Naive thymus-derived CD4-positive, alpha-beta T cell (primary cell): Measurements from ENCODE around the gene CDH23. TPM values are rescaled to one million over a fixed set of nuclear protein-coding genes. Genes with fewer than 3 reads are reported as not detected.
A peak's percentile ranks its signal among the peaks of the same experiment; 100 is the strongest.

Experiments
- ATAC-seq: fragments of 150-1000 bp; cut with Tn5 transposase; 2 replicates; pipeline ENCODE4 v1.10.0; 2021; ENCODE audit warnings: mild to moderate bottlenecking, moderate library complexity
- CTCF ChIA-PET: fragments of 350-600 bp; sonication (Branson Sonifier 250); formaldehyde crosslinking; loops from one replicate; lab custom pipeline; 2021; ENCODE audit warnings: antibody characterized with exemption; lab: Charles Lee
- POLR2A ChIA-PET: fragments of 350-600 bp; sonication (Branson Sonifier 250); formaldehyde crosslinking; loops from one replicate; lab custom pipeline; 2021; ENCODE audit warnings: antibody characterized with exemption, inconsistent platforms; lab: Charles Lee
- DNase-seq, 9 donors: peaks; one replicate each; pipeline versions ENCODE4 v3.0.0 to v3.0.0-alpha.2; 2020 to 2022; ENCODE audit warnings: mixed read lengths in 1 of 9
- H3K27ac ChIP-seq: one replicate; pipeline ENCODE4 v1.7.0; 2013; ENCODE audit warnings: mild to moderate bottlenecking, low read depth, low read length, moderate library complexity
- H3K27me3 ChIP-seq, 2 donors: one replicate each; pipeline ENCODE4 v1.7.0; 2013; ENCODE audit warnings: low read length in 2 of 2, mild to moderate bottlenecking in 2 of 2, moderate library complexity in 2 of 2; ENCODE audit not compliant: control insufficient read depth in 2 of 2, insufficient read depth in 2 of 2
- H3K36me3 ChIP-seq, 3 experiments: 1 replicate in 2 of 3; 2 replicates in 1 of 3; pipeline ENCODE4 v1.7.0; 2013; ENCODE audit warnings: low read length in 3 of 3, mild to moderate bottlenecking in 3 of 3, moderate library complexity in 1 of 3; ENCODE audit not compliant: insufficient read depth in 3 of 3, control insufficient read depth in 2 of 3
- H3K4me1 ChIP-seq, 2 donors: one replicate each; pipeline ENCODE4 v1.7.0; 2013; ENCODE audit warnings: low read length in 2 of 2, mild to moderate bottlenecking in 2 of 2, moderate library complexity in 1 of 2; ENCODE audit not compliant: control insufficient read depth in 2 of 2, insufficient read depth in 2 of 2
- H3K4me3 ChIP-seq: 2 replicates; pipeline ENCODE4 v1.7.0; 2013; ENCODE audit warnings: mild to moderate bottlenecking, low read length
- H3K9me3 ChIP-seq, 3 experiments: 1 replicate in 2 of 3; 2 replicates in 1 of 3; pipeline ENCODE4 v1.7.0; 2013; ENCODE audit warnings: low read length in 3 of 3; ENCODE audit not compliant: control insufficient read depth in 2 of 3
- H3K27ac Mint-ChIP-seq, 9 donors: one replicate each; pipeline ENCODE4 v1.8.0; 2020 to 2022; ENCODE audit warnings: mixed read lengths in 9 of 9, mild to moderate bottlenecking in 8 of 9, moderate library complexity in 5 of 9, inconsistent platforms in 2 of 9
- H3K27me3 Mint-ChIP-seq, 5 donors: one replicate each; pipeline ENCODE4 v1.8.0; 2021 to 2022; ENCODE audit warnings: mixed read lengths in 5 of 5, mild to moderate bottlenecking in 1 of 5
- H3K36me3 Mint-ChIP-seq, 5 donors: one replicate each; pipeline ENCODE4 v1.8.0; 2020 to 2022; ENCODE audit warnings: mixed read lengths in 5 of 5, mild to moderate bottlenecking in 3 of 5, inconsistent platforms in 1 of 5
- H3K4me1 Mint-ChIP-seq, 7 donors: one replicate each; pipeline ENCODE4 v1.8.0; 2020 to 2022; ENCODE audit warnings: mixed read lengths in 7 of 7, mild to moderate bottlenecking in 3 of 7, inconsistent platforms in 1 of 7
- H3K4me3 Mint-ChIP-seq, 10 donors: one replicate each; pipeline ENCODE4 v1.8.0; 2020 to 2022; ENCODE audit warnings: mild to moderate bottlenecking in 10 of 10, mixed read lengths in 10 of 10, moderate library complexity in 6 of 10, inconsistent platforms in 2 of 10
- H3K9me3 Mint-ChIP-seq, 11 donors: one replicate each; pipeline ENCODE4 v1.8.0; 2020 to 2022; ENCODE audit warnings: mixed read lengths in 11 of 11, mild to moderate bottlenecking in 4 of 11, inconsistent platforms in 1 of 11, moderate library complexity in 1 of 11
- intact Hi-C, 2 donors: fragments of 100-400 bp; cut with micrococcal nuclease; formaldehyde crosslinking; loops; one replicate each; pipeline ENCODE4 v1.15.1; 2023
- polyA plus RNA-seq, 2 donors: library from polyadenylated mRNA; unstranded; fragments of 300-500 nt; fragmentation: Illumina TruSeq; gene quantifications; one replicate each; pipeline ENCODE4 v1.2.3, GENCODE V29; 2021
- total RNA-seq, 6 experiments: library from RNA in 5 of 6; stranded (reverse) in 5 of 6; gene quantifications; 1 replicate in 5 of 6; 2 replicates in 1 of 6; pipeline ENCODE4 v1.2.3 and lab custom pipeline; 2021 to 2026

CDH23 gene
- total and polyA plus RNA-seq, 7 experiments from 2014 or later: 1.1 to 18.3 (median 7.9) TPM

DNA sequence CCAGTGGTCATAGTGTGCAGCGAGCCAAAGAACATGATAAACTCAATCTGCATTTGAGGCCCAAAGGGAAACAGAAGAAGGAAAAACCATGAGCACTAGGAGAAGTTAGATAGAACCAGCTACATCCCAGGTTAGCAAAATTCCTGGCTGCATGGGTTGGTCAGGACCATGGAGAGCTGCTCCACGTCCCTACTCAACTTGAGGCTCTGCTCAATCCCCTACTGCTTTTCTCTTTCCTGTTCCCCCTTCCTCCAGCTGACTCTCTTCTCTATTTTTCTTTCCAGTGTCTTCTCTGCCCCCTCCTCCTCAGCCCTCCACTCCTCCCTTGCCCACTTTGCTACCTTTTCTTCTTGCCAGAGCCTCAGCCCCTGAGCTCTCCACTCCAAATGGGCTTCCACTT is 398.5 kb downstream of the CDH23 start:
- no peaks in the 10 kb centered on the region for H3K4me1 ChIP-seq
- no peaks in the 10 kb centered on the region for H3K27me3 ChIP-seq
- Mint-ChIP-seq H3K27ac (no peak overlapping the region), H3K4me3 (no peak overlapping the region), H3K27me3 (peaks cover 0 to 3% (median 0%) of the 10 kb centered on the region in 5 donors), H3K36me3 (peaks cover 0 to 17% (median 11%) of the 10 kb centered on the region in 5 donors), H3K4me1 (peaks cover 12 to 23% (median 18%) of the 10 kb centered on the region in 7 donors), H3K9me3 (no peaks in the 10 kb centered on the region)
- no peaks in the 10 kb centered on the region for H3K36me3 ChIP-seq
- DNase-seq: no peak
- ATAC-seq: no peak
- no peak overlapping the region for H3K27ac ChIP-seq
- CTCF ChIA-PET: no interaction called here
- no peak overlapping the region for H3K4me3 ChIP-seq
- intact Hi-C loops: no loop called here
- no peaks in the 10 kb centered on the region for H3K9me3 ChIP-seq
- POLR2A ChIA-PET: no interaction called here

DNA sequence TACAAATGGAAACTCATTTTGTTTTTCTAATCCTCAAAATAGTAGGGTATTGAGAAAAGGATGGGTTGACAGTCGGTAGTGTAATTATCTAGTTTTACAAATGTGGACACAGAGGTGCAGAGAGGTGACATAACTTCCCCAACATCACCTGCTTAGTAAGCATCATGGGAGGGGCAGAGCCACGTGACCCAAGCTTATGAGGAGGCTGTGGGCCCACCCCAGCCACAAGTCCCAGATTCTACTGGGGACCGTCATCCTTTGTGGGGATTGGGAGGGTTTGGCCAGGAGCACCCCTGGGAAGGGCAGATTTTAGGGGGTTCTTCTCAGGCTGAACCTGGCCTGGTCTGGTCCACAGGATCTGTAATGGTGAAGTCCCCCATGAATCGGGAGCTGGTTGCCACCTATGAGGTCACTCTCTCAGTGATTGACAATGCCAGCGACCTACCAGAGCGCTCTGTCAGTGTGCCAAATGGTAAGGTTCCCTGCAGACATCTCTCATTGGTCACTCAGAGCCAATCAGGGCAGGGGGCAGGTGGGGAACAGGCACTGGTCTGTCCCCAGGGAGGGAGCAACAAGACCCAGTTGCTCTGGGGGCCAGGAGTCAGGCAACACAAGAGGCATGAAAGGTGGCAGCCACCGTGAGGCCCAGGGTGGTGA is 400.2 kb downstream of the CDH23 start:
- Histone ChIP-seq H3K9me3 (no peaks in the 10 kb centered on the region), H3K36me3 (no peaks in the 10 kb centered on the region), H3K4me1 (no peaks in the 10 kb centered on the region), H3K27me3 (no peaks in the 10 kb centered on the region), H3K4me3 (no peak overlapping the region), H3K27ac (no peak overlapping the region)
- H3K36me3 Mint-ChIP-seq: peaks cover 0 to 21% (median 11%) of the 10 kb centered on the region in 5 donors
- no peaks in the 10 kb centered on the region for H3K9me3 Mint-ChIP-seq
- peaks cover 6 to 23% (median 15%) of the 10 kb centered on the region in 7 donors for H3K4me1 Mint-ChIP-seq
- H3K27ac Mint-ChIP-seq: peak overlapping the region in 1 of 9 donors; percentile 35
- no peak for ATAC-seq
- POLR2A ChIA-PET: no interaction called here
- no peak for DNase-seq
- H3K27me3 Mint-ChIP-seq: peaks cover 0 to 3% (median 0%) of the 10 kb centered on the region in 5 donors
- intact Hi-C loops: no loop called here
- CTCF ChIA-PET: no interaction called here
- H3K4me3 Mint-ChIP-seq: peak overlapping the region in 1 of 10 donors; percentile 11

DNA sequence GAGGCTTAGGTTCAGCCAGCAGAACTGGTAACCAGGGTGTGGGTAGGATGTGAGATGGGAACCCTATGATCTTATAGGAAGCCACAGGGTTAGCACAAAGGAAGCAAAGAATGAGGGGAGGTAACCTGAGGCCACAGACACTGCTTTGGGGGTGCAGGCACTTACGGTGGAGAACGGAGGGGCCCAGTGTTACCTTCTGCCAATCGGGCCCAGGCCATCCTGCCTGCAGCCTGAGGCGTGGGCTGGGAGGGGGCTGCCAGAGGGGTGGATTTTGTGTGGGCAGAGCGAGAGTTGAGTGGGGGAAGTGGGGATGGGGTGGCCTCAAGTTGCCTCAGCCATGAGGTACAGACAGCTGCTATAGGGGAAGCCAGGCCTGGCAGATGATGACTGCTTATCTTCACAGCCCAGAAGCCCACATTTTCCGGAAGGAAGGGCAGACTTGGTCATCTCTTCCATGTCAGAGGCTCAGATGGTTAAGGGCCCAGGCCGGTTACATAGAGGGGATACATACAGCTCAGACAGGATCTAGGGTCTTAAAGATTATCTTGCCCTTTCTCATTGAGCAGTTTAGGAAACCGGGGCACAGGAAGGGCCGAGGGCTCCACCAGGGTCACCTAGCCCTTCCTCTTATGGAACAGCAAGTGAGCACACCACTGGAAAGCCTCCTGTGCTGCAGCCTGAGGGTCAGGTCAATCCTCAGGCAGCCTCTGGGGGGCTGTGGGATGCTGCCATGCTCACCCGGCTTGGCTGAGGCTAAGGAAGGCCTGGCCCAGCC is 401.0 kb downstream of the CDH23 start:
- H3K9me3 ChIP-seq: no peaks in the 10 kb centered on the region
- H3K27me3 ChIP-seq: no peaks in the 10 kb centered on the region
- peak; percentile 74 for ATAC-seq
- H3K27ac ChIP-seq: no peak overlapping the region
- H3K4me1 ChIP-seq: no peaks in the 10 kb centered on the region
- peak overlapping the region in 2 of 9 donors; percentile 34 to 35 for H3K27ac Mint-ChIP-seq
- peaks cover 0 to 3% (median 0%) of the 10 kb centered on the region in 5 donors for H3K27me3 Mint-ChIP-seq
- ChIA-PET CTCF (no interaction called here), POLR2A (no interaction called here)
- no peak overlapping the region for H3K4me3 Mint-ChIP-seq
- no peaks in the 10 kb centered on the region for H3K9me3 Mint-ChIP-seq
- intact Hi-C loops: no loop called here
- peaks cover 0 to 21% (median 11%) of the 10 kb centered on the region in 5 donors for H3K36me3 Mint-ChIP-seq
- H3K36me3 ChIP-seq: no peaks in the 10 kb centered on the region
- peaks cover 6 to 23% (median 15%) of the 10 kb centered on the region in 7 donors for H3K4me1 Mint-ChIP-seq
- H3K4me3 ChIP-seq: no peak overlapping the region
- peak in 1 of 9 donors; percentile 14 for DNase-seq

DNA sequence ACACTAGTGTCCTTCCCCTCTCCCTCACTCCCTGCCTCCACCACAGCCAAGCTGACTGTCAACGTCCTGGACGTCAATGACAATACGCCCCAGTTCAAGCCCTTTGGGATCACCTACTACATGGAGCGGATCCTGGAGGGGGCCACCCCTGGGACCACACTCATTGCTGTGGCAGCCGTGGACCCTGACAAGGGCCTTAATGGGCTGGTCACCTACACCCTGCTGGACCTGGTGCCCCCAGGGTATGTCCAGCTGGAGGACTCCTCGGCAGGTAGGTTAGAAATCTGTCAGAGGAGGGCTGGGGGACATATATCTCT is 401.5 kb downstream of the CDH23 start:
- H3K36me3 Mint-ChIP-seq: peaks cover 0 to 21% (median 11%) of the 10 kb centered on the region in 5 donors
- Histone ChIP-seq H3K27me3 (no peaks in the 10 kb centered on the region), H3K9me3 (no peaks in the 10 kb centered on the region), H3K4me1 (no peaks in the 10 kb centered on the region), H3K27ac (no peak overlapping the region), H3K4me3 (no peak overlapping the region), H3K36me3 (no peaks in the 10 kb centered on the region)
- H3K4me1 Mint-ChIP-seq: peaks cover 6 to 23% (median 15%) of the 10 kb centered on the region in 7 donors
- DNase-seq: no peak
- no peak overlapping the region for H3K4me3 Mint-ChIP-seq
- ChIA-PET POLR2A (interaction anchor here (0.6 kb wide), 1 partner anchor 38 kb away, joined by 3 read pairs; no protein-coding TSS in a partner anchor), CTCF (no interaction called here)
- no peaks in the 10 kb centered on the region for H3K9me3 Mint-ChIP-seq
- H3K27ac Mint-ChIP-seq: no peak overlapping the region
- intact Hi-C loops: no loop called here
- ATAC-seq: no peak
- H3K27me3 Mint-ChIP-seq: peaks cover 0 to 3% (median 0%) of the 10 kb centered on the region in 5 donors

DNA sequence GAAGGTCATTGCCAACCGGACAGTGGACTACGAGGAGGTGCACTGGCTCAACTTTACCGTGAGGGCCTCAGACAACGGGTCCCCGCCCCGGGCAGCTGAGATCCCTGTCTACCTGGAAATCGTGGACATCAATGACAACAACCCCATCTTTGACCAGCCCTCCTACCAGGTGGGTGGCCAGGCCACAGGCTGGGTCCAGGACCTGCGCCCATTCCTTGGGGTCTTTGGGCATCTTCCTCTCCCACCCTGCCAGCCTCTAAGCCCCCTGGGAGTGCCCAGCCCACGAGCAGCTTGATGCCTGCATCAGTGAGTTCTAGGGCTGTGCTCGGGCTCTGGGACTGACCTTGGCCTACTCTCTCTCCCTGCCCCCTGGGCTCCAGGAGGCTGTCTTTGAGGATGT is 402.4 kb downstream of the CDH23 start:
- H3K27ac ChIP-seq: no peak overlapping the region
- H3K9me3 ChIP-seq: no peaks in the 10 kb centered on the region
- POLR2A ChIA-PET: no interaction called here
- intact Hi-C loops: no loop called here
- Mint-ChIP-seq H3K36me3 (peaks cover 0 to 20% (median 11%) of the 10 kb centered on the region in 5 donors), H3K27ac (no peak overlapping the region), H3K4me1 (peaks cover 6 to 22% (median 15%) of the 10 kb centered on the region in 7 donors), H3K4me3 (no peak overlapping the region), H3K9me3 (no peaks in the 10 kb centered on the region), H3K27me3 (no peaks in the 10 kb centered on the region)
- H3K4me1 ChIP-seq: no peaks in the 10 kb centered on the region
- H3K4me3 ChIP-seq: no peak overlapping the region
- CTCF ChIA-PET: interaction anchor here (0.6 kb wide), 1 partner anchor 105 kb away, joined by 3 read pairs; no protein-coding TSS in a partner anchor
- DNase-seq: no peak
- ATAC-seq: no peak
- H3K27me3 ChIP-seq: no peaks in the 10 kb centered on the region
- H3K36me3 ChIP-seq: no peaks in the 10 kb centered on the region

DNA sequence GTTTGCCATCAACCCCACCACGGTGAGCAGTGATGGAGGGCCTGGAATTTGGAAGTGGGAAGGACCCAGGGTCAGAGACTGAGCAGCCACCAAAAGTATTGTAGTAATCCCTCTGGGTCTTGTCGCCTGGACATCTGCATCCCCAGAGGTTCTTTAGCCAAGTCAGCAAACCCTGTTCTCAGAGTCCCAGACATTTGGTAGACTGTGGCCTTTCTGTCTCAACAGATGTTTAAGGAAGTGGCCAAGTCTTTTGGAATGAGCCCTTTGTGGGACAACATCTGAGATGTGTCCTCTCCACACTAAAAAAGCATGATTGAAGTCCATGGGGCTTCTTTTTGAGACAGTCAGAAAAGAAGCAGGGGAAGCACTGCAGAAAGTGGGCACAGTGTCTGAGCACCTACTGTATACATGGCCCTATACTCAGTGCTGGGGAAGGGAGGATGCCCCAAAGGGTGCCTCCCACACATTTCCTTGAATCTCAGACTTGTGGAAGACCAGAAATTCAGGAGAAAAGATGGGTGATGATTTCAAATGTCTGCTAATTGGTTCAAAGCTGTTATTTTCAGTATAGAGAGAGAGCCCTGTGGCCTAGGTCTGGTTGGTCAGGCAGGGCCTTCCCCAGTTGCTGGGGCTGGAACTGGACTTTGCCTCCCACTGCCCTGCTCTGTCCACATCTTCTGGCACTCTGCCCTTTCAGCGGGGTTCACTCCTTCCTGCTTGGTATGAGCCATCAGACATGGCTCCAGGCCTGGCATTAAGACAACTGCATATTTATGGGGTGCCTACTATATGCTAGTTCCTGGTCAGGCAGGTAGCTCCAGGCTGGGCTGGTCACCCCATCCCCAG is 403.1 kb downstream of the CDH23 start:
- Mint-ChIP-seq H3K4me3 (no peak overlapping the region), H3K4me1 (peaks cover 6 to 23% (median 18%) of the 10 kb centered on the region in 7 donors), H3K27ac (no peak overlapping the region), H3K9me3 (no peaks in the 10 kb centered on the region), H3K36me3 (peaks cover 0 to 13% (median 4%) of the 10 kb centered on the region in 5 donors), H3K27me3 (peaks cover 0 to 3% (median 0%) of the 10 kb centered on the region in 5 donors)
- Histone ChIP-seq H3K4me3 (no peak overlapping the region), H3K9me3 (no peaks in the 10 kb centered on the region), H3K36me3 (no peaks in the 10 kb centered on the region), H3K4me1 (no peaks in the 10 kb centered on the region), H3K27ac (no peak overlapping the region), H3K27me3 (no peaks in the 10 kb centered on the region)
- ATAC-seq (no peak), DNase-seq (no peak)
- intact Hi-C loops: no loop called here
- ChIA-PET POLR2A (no interaction called here), CTCF (interaction anchor here (0.6 kb wide), 1 partner anchor 105 kb away, joined by 3 read pairs; no protein-coding TSS in a partner anchor)
